Measurements from ENCODE around the gene FYN. TPM values are rescaled to one million over a fixed set of nuclear protein-coding genes. Genes with fewer than 3 reads are reported as not detected.

The FYN gene
- total RNA-seq, 1 donor from 2014 or later, result 474 TPM

GRCh38 chr6:111709615-111710398 is 163.4 kb downstream of the FYN start:
- H3K4me1 Mint-ChIP-seq (ENCODE audit: unreplicated experiment), result peaks cover 36% of the 10 kb centered on the region
- DNase-seq (ENCODE audit: low spot score), result peak; percentile 45
- TF ChIP-seq, protein P1, sequence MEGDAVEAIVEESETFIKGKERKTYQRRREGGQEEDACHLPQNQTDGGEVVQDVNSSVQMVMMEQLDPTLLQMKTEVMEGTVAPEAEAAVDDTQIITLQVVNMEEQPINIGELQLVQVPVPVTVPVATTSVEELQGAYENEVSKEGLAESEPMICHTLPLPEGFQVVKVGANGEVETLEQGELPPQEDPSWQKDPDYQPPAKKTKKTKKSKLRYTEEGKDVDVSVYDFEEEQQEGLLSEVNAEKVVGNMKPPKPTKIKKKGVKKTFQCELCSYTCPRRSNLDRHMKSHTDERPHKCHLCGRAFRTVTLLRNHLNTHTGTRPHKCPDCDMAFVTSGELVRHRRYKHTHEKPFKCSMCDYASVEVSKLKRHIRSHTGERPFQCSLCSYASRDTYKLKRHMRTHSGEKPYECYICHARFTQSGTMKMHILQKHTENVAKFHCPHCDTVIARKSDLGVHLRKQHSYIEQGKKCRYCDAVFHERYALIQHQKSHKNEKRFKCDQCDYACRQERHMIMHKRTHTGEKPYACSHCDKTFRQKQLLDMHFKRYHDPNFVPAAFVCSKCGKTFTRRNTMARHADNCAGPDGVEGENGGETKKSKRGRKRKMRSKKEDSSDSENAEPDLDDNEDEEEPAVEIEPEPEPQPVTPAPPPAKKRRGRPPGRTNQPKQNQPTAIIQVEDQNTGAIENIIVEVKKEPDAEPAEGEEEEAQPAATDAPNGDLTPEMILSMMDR (IDR thresholded peaks at IDR 0.05; ENCODE audit: unreplicated experiment), result peak; percentile 79
- H3K27ac Mint-ChIP-seq (ENCODE audit: unreplicated experiment), result peak overlapping the region; percentile 10
- H3K9me3 Mint-ChIP-seq (ENCODE audit: unreplicated experiment), result no peaks in the 10 kb centered on the region
- peaks cover 9% of the 10 kb centered on the region for H3K27me3 Mint-ChIP-seq (ENCODE audit: unreplicated experiment)
- H3K4me3 Mint-ChIP-seq (ENCODE audit: unreplicated experiment), result no peak overlapping the region
- peaks cover 43% of the 10 kb centered on the region for H3K36me3 Mint-ChIP-seq (ENCODE audit: low read depth, unreplicated experiment)

DNA sequence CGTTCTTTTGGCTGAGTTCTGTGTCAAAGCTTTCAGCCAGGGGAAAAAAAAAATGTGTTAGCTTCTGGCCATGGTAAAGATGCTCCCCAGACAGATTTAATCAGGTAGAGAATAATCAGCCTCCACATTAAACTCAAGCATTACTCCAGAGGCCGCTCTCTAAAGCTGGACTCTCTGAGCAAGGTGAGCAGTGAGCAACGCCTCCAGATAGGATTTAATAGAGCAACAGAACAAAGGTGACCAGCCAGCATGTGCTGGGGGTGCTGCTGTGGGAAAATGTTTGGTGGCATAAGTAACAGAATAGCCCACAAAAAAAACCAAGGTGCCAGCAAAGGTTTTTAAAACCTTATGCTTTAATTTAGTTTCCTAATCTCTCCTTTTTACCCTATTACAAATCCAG is 164.1 kb downstream of the FYN start:
- Mint-ChIP-seq H3K27ac (ENCODE audit: unreplicated experiment) (no peak overlapping the region), H3K4me3 (ENCODE audit: unreplicated experiment) (no peak overlapping the region), H3K27me3 (ENCODE audit: unreplicated experiment) (peaks cover 9% of the 10 kb centered on the region), H3K9me3 (ENCODE audit: unreplicated experiment) (no peaks in the 10 kb centered on the region), H3K4me1 (ENCODE audit: unreplicated experiment) (peaks cover 33% of the 10 kb centered on the region), H3K36me3 (ENCODE audit: low read depth, unreplicated experiment) (peaks cover 39% of the 10 kb centered on the region)
- TF ChIP-seq, protein P1 (IDR thresholded peaks at IDR 0.05; ENCODE audit: unreplicated experiment), result no peak
- DNase-seq (ENCODE audit: low spot score), result no peak

DNA sequence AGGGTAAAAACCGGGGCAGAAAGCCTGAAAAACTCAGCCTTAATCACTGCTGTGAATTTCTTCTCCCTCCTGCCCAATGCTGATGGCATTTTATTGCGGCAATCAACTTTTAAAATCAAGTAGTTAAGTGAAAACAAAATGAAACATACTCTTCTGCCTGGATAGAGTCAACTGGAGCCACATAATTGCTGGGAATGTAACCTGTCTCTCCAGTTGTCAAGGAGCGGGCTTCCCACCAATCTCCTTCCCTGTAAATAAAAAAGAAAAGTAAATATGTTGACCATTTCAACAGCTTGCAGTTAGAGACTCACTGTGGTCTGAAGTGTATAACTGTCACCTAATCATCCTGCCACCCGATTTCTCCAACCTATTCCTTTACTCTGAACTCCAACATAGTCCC is 165.5 kb downstream of the FYN start:
- Mint-ChIP-seq H3K4me3 (ENCODE audit: unreplicated experiment) (no peak overlapping the region), H3K9me3 (ENCODE audit: unreplicated experiment) (no peaks in the 10 kb centered on the region), H3K36me3 (ENCODE audit: low read depth, unreplicated experiment) (peaks cover 38% of the 10 kb centered on the region), H3K4me1 (ENCODE audit: unreplicated experiment) (peaks cover 22% of the 10 kb centered on the region), H3K27ac (ENCODE audit: unreplicated experiment) (peak overlapping the region; percentile 36), H3K27me3 (ENCODE audit: unreplicated experiment) (peaks cover 9% of the 10 kb centered on the region)
- TF ChIP-seq, protein P1 (IDR thresholded peaks at IDR 0.05; ENCODE audit: unreplicated experiment), result no peak
- DNase-seq (ENCODE audit: low spot score), result no peak

- H3K4me3 Mint-ChIP-seq (ENCODE audit: unreplicated experiment), result no peak overlapping the region
Observed at GRCh38 chr6:111706841-111707391, 166.3 kb downstream of the FYN start.

More at GRCh38 chr6:111706841-111707391, 166.3 kb downstream of the FYN start:
- no peak for DNase-seq (ENCODE audit: low spot score)
- Mint-ChIP-seq H3K36me3 (ENCODE audit: low read depth, unreplicated experiment) (peaks cover 35% of the 10 kb centered on the region), H3K9me3 (ENCODE audit: unreplicated experiment) (no peaks in the 10 kb centered on the region), H3K4me1 (ENCODE audit: unreplicated experiment) (peaks cover 13% of the 10 kb centered on the region), H3K27ac (ENCODE audit: unreplicated experiment) (peak overlapping the region; percentile 31), H3K27me3 (ENCODE audit: unreplicated experiment) (peaks cover 8% of the 10 kb centered on the region)
- TF ChIP-seq, protein P1 (IDR thresholded peaks at IDR 0.05; ENCODE audit: unreplicated experiment), result no peak
